Measurements from ENCODE around the gene MAT2B. TPM values are rescaled to one million over a fixed set of nuclear protein-coding genes. Genes with fewer than 3 reads are reported as not detected.

MAT2B gene
- total RNA-seq, 1 donor from 2014 or later: 61.7 TPM

GRCh38 chr5:163565931-163566608, 60.7 kb downstream of the MAT2B start:
- intact Hi-C loops (cut with DNase I): no loop called here
- DNase-seq (peak; percentile 66), ATAC-seq (peak; percentile 49)

GRCh38 chr5:163566678-163567077, 61.3 kb downstream of the MAT2B start:
- Histone ChIP-seq H3K27ac (no peak overlapping the region), H3K4me3 (no peak overlapping the region), H3K9me3 (no peaks in the 10 kb centered on the region), H3K36me3 (no peaks in the 10 kb centered on the region), H3K27me3 (peaks cover 39% of the 10 kb centered on the region), H3K4me1 (peaks cover 14% of the 10 kb centered on the region)
- DNase-seq (no peak), ATAC-seq (no peak)
- TF ChIP-seq CTCF (IDR thresholded peaks at IDR 0.05): no peak
- intact Hi-C loops (cut with DNase I): no loop called here

More at GRCh38 chr5:163565931-163566608, 60.7 kb downstream of the MAT2B start:
- no peak for TF ChIP-seq CTCF (IDR thresholded peaks at IDR 0.05)
- Histone ChIP-seq H3K9me3 (no peaks in the 10 kb centered on the region), H3K4me1 (peaks cover 14% of the 10 kb centered on the region), H3K27me3 (peaks cover 39% of the 10 kb centered on the region), H3K36me3 (no peaks in the 10 kb centered on the region), H3K27ac (no peak overlapping the region), H3K4me3 (peak overlapping the region; percentile 35)

GRCh38 chr5:163567811-163568210, 62.4 kb downstream of the MAT2B start:
- H3K9me3 ChIP-seq: no peaks in the 10 kb centered on the region

More at GRCh38 chr5:163567811-163568210, 62.4 kb downstream of the MAT2B start:
- H3K27me3 ChIP-seq: peaks cover 39% of the 10 kb centered on the region
- ATAC-seq (no peak), DNase-seq (no peak)
- H3K27ac ChIP-seq: no peak overlapping the region
- H3K36me3 ChIP-seq: no peaks in the 10 kb centered on the region
- peaks cover 14% of the 10 kb centered on the region for H3K4me1 ChIP-seq
- intact Hi-C loops (cut with DNase I): no loop called here
- no peak overlapping the region for H3K4me3 ChIP-seq
- TF ChIP-seq CTCF (IDR thresholded peaks at IDR 0.05): no peak

Other genes with a start within 250 kb of the MAT2B start
- 118 TPM for gene CCNG1, start 68.0 kb upstream of the MAT2B start, total RNA-seq
- gene NUDCD2, start 45.5 kb upstream of the MAT2B start, total RNA-seq: 21.8 TPM
- gene HMMR, start 45.0 kb upstream of the MAT2B start, total RNA-seq: 1.6 TPM

Data from upper lobe of right lung (tissue), 1 donor.